Stimulated activated CD8-positive, alpha-beta memory T cell treated with anti-CD3 and anti-CD28 coated beads, Interleukin-15, amount 100 ng/mL, for 48 hours (primary cell): ENCODE measurements around the gene SDC4.
"Not testable (repeated sequence)": the region's sequence is repeated elsewhere in the genome, so short reads cannot be mapped to it uniquely, and the experiment has no call there.

Source experiments
- DNase-seq, 2 donors: peaks; one replicate each; pipeline ENCODE4 v3.0.0-alpha.2; 2020; ENCODE audit warnings: low read depth in 2 of 2

SDC4 gene

GRCh38 chr20:45363611-45364492 is 15.6 kb upstream of the SDC4 start:
- DNase-seq: no peak

- peak; percentile 97 to 98 for DNase-seq
Observed at GRCh38 chr20:45362804-45363610, 14.8 kb upstream of the SDC4 start, which contains the start of gene SYS1. Gene SYS1 (plus strand): TSS chr20:45363156. CDS start chr20:45363532, 376 bp downstream.

- DNase-seq: no peak
Observed at GRCh38 chr20:45361793-45362192, 13.6 kb upstream of the SDC4 start.

GRCh38 chr20:45359406-45360148 is 11.4 kb upstream of the SDC4 start:
- no peak for DNase-seq

DNA sequence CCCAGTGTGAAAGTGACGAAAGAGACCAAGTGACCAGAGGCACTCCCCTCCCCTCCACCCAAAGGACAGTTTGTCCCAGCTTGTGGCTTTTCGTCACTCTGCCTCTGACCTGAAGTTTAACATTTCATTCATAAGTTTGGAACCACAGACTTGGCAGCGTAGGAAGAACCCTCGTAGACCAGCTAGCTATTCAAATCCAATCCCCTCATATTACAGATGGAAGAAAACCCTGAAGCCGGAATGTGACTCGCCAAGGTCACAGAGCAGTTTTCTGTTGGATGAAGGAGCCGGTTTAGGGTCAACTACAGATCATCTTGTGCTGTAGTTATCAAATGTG is 10.8 kb upstream of the SDC4 start:
- no peak for DNase-seq

DNA sequence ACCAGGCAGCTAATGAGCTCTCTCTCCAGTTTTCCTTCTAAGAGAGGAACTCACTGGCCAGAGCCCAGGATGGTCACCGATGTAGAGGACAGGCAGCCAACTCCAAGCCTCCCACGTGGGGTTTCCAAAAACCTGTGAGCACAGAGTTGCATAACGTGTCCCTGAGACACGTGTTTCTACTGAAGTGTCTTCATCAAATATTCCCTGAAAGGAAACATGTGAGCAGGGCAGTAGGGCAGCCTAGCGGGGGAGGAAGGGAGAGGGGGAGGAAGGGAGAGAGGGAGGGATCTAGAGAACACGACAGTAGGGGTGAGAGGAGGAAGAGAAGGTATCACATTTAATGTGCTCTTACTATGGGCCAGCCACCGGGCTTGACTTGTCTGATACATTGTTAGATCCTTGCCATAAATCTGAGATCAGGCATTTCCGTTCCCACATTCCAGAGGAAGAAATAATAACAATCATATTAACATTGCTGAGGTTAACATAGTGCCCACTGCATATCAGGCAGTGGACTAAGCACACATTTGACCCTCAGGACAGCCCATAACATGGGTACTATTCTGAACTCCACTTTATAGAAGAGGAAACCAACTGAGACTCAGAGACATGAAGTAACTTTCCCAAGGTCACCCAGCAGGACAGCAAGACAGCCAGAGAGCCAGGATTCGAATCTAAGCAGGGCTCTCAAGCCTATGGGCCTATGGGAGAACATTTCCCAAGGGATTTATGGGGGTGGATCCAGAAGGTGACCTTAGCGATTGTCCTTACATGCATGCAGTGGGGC is 10.3 kb upstream of the SDC4 start:
- no peak for DNase-seq

- no peak for DNase-seq
Observed at GRCh38 chr20:45355209-45356084, 7.2 kb upstream of the SDC4 start.

DNA sequence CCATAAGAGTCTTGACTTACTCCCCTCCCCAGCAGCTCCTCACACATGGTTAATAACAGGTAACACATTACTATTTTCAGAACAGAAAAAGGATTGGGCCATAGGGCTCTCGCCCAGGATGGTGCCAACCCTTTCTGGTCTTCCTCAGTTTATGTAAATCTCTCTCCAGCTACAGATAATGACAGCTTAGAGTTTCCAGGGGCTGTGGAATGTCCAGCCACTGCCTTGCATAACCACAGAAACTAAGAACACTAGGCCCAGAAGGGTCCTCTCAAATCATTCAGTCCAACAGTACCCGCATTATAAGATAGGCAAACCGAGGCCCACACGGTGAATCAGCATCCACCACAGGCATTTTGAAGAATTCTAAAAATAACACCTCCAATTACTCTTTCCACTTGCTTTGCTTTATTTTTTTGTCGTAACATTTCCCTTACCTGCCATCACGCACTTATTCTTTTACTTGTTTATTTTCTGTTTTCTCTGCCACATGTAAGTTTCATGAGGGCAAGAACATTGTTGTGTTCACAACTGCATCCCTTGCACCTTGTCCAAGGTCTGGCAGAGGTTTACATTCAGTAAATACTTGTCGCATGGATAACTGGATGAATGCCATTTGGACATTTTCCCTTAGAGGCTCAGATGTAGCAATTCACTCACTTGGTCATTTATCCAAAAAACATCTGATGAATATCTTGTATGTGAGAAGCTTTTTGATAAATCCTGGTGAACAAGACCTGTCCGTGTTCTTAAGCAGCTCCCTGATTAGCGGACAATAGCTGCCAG is 6.4 kb upstream of the SDC4 start:
- DNase-seq: no peak

DNA sequence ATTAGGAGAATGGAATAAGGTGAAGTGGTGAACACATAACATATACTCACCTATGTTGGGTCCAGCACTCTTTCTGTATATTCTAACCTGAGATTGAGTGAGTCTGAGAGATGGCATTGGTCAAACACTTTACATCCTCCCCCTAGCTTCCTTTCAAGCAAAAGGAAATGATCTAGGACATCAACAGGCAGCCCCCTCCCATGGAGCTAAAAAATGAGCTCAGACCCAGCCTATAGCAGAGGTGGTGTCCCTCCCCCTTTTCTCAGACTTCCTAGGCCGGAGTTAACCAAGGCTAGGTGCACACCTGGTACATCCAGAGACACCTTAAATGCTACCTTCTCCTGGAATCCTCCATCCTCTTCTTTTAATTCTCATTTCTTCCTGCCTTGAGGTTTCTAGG is 5.5 kb upstream of the SDC4 start:
- DNase-seq: no peak

- no peak for DNase-seq
Observed at GRCh38 chr20:45352729-45353128, 4.5 kb upstream of the SDC4 start.

DNA sequence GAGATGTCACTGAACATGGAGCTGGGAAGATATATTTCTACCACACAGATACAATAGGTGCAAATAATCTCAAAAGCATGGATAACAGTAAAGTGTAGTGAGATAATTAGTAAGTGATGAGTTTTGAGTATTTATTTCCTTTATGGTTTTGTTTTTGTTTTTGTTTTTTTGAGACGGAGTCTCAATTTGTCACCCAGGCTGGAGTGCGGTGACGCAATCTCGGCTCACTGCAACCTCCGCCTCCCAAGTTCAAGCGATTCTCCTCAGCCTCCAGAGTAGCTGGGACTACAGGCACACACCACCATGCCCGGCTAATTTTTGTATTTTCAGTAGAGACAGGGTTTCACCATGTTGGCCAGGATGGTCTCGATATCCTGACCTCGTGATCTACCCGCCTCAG is 2.6 kb upstream of the SDC4 start:
- DNase-seq: not testable (repeated sequence)

- no peak for DNase-seq
Observed at GRCh38 chr20:45350217-45350616, 2.0 kb upstream of the SDC4 start.

- DNase-seq: no peak
Observed at GRCh38 chr20:45347297-45347935, 808 bp downstream of the SDC4 start.

- DNase-seq: no peak
Observed at GRCh38 chr20:45346851-45347250, 1.4 kb downstream of the SDC4 start.

- no peak for DNase-seq
Observed at GRCh38 chr20:45346291-45346718, 1.9 kb downstream of the SDC4 start.

DNA sequence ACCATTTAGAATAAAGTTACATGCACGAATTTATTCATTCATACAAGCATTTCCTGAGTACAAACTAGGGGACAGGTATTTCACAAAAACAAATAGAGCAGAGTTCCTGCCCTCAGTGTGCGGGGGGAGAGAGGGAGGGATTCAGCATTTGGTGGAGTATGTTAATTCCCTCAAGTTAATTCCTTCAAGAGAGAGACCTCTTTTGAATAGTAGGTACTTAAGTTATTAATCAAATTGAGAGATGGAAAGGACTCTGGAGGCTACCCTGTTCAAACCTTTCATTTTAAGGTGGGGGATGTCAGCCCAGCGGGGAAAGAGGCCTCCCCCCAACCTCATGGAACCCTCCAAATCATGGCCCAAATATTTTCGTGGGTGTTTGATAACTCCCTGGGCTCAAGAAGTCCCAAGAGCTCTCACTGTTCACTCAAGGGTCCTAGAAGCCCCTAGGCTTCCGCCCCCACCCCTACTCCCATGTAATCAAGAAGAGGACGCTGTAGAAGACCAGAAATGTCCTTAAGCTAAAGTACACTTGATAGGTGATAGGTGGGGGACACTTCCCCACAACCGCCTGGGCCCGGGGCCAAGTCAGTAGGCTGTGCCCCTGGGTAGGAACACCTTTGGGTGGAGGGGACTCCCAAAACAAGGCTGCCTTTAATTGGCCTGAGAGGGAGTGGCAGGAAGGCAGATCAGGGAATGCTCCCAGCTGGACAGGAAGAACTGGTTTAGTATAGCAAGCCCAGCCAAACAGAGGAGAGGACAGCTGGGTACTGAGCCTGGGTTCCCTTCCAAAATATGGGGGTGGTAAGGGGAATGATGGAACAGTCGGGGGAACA is 2.9 kb downstream of the SDC4 start:
- DNase-seq: no peak

DNA sequence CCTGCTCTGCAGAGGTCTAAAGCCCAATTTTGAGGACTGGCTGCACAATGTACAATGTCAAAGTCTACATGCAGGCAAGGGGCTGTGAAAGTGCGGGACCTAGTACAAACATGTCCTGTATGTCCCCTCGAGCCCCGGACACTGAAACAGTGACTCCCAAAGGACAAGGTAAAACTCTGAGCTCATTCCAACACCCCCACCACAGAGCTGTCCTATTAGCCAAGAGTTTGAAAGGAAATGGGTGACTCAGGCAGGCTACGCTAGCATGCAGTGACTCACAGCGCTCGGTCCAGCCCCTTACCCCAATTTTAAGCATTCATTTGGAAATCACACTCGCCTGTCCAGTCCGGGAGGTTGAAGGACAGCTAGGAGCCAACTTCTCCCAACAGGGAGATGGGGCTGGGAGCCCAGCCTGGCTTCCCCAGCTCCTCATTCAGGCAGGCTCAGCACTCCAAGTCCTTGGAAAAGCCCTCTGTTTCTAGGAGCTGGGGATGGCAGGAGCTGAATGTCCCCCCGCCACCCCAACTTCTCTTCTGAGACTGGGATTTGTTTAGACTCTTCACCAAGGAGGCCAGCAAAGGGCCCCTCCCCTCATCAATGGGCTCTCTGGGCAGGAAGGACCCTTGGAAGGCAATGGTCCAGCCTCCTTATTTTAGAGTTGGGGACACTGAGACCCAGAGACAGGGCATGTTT is 3.9 kb downstream of the SDC4 start:
- DNase-seq: no peak
